Activated CD8-positive, alpha-beta memory T cell treated with anti-CD3 and anti-CD28 coated beads for 24 hours (primary cell): ENCODE measurements around the gene OR5K3.

ENCODE experiments used
- DNase-seq: peaks from one replicate; pipeline ENCODE4 v3.0.0-alpha.2; 2020

The OR5K3 gene

DNA sequence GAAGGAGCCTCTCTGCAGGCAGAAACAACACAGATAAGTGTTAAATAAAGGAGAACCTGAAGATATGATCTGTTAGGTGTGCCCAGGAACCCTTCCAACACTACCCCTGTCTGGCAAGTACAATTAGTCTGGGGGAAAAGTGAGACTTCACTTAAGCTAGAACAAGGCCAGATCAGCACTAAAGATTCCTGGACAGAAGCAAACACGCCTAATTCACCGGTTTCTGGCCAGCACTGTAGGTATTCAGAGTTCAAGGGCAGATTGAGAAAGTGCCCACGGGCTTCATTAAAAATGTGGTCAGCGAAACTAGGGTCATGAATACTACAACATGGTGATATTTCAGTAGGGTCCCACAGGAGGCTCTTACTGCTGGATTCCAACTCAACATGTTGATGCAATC is 43.9 kb downstream of the OR5K3 start:
- no peak for DNase-seq

DNA sequence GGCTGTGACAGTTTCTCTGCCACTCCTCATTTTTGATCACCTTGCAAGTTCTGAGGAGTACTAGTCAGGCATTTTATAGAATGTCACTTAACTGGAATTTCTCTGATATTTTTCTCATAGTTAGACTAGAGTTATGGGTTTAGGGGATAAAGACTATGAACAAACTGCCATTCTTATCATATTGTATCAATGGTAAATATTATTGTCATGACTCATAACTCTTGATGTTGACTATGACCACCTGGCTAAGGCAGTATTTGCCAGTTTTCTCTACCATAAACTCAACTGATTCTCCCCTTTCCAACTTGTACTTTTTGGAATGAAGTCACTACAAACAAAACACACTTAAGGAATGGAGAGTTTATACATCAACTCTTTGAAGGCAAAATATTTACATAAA is 49.8 kb downstream of the OR5K3 start:
- DNase-seq, result no peak
